ENCODE results near the gene SMIM7.

DNA sequence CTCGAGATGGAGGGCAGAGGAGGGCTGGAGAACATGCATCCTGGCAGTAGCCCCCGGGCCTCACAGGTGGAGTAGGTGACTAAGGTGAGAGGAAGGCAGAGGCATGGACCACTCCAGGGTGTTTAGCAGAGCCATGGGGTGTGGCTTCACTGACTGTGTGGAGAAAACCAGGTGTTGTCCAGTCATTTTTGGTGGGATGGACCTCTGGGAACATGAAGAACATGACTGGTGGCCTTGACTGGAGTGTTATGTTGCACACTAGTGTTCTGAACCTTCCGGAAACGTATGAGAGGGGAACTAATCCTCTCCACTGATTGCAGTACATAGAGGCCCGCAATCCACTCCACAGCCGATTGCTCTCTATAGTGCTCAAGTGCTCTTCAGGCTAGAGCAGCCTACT lies 48.8 kb downstream of the SMIM7 start:
- TF ChIP-seq POLR2AphosphoS5 (IDR thresholded peaks at IDR 0.05; ENCODE audit: low read depth, low read length): no peak
- TF ChIP-seq POLR2A (IDR thresholded peaks at IDR 0.05; ENCODE audit: low read depth, low read length): no peak

Measured in GM12892 (cell line).